ENCODE data around the gene MTCH2. TPM values are rescaled to one million over a fixed set of nuclear protein-coding genes. Genes with fewer than 3 reads are reported as not detected.

The MTCH2 gene
- polyA plus RNA-seq, 1 experiment: 104 TPM

DNA sequence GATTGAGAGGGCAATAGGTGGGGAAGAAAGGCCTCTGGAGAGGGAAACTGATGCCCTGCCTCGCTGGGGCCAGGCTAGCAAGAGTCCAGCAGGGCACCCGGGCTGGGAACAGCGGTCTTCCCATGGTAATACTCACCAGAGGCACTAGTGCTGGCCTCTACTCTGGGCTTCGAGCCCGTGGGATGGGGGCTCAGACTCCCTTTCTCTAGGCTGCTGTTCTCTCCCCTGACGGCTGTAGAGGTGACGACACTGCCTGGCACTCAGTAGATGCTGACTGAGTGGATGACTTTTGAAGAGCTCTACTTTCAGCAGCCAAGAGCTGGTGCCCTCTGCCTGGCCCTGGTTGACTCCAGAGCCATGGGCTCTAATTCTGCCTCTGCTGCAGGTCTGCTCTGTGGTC is 47.3 kb downstream of the MTCH2 start:
- Histone ChIP-seq H3K4me3 (ENCODE audit: low read depth, low read length) (no peak overlapping the region), H3K27me3 (ENCODE audit: control insufficient read depth, insufficient read depth, low read length) (peaks cover 37% of the 10 kb centered on the region), H3K36me3 (ENCODE audit: control insufficient read depth, insufficient read depth, low read length) (no peaks in the 10 kb centered on the region)
- DNase-seq (ENCODE audit: low read depth): no peak
- ChIA-PET CTCF (interaction anchor here (1.2 to 1.4 kb wide), 2 partner anchors 11 to 18 kb away, joined by 3 to 5 read pairs; no protein-coding TSS in a partner anchor), POLR2A (no interaction called here)
- TF ChIP-seq, protein P1, sequence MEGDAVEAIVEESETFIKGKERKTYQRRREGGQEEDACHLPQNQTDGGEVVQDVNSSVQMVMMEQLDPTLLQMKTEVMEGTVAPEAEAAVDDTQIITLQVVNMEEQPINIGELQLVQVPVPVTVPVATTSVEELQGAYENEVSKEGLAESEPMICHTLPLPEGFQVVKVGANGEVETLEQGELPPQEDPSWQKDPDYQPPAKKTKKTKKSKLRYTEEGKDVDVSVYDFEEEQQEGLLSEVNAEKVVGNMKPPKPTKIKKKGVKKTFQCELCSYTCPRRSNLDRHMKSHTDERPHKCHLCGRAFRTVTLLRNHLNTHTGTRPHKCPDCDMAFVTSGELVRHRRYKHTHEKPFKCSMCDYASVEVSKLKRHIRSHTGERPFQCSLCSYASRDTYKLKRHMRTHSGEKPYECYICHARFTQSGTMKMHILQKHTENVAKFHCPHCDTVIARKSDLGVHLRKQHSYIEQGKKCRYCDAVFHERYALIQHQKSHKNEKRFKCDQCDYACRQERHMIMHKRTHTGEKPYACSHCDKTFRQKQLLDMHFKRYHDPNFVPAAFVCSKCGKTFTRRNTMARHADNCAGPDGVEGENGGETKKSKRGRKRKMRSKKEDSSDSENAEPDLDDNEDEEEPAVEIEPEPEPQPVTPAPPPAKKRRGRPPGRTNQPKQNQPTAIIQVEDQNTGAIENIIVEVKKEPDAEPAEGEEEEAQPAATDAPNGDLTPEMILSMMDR (IDR thresholded peaks at IDR 0.05; ENCODE audit: insufficient read depth, low read depth, low read length): no peak

DNA sequence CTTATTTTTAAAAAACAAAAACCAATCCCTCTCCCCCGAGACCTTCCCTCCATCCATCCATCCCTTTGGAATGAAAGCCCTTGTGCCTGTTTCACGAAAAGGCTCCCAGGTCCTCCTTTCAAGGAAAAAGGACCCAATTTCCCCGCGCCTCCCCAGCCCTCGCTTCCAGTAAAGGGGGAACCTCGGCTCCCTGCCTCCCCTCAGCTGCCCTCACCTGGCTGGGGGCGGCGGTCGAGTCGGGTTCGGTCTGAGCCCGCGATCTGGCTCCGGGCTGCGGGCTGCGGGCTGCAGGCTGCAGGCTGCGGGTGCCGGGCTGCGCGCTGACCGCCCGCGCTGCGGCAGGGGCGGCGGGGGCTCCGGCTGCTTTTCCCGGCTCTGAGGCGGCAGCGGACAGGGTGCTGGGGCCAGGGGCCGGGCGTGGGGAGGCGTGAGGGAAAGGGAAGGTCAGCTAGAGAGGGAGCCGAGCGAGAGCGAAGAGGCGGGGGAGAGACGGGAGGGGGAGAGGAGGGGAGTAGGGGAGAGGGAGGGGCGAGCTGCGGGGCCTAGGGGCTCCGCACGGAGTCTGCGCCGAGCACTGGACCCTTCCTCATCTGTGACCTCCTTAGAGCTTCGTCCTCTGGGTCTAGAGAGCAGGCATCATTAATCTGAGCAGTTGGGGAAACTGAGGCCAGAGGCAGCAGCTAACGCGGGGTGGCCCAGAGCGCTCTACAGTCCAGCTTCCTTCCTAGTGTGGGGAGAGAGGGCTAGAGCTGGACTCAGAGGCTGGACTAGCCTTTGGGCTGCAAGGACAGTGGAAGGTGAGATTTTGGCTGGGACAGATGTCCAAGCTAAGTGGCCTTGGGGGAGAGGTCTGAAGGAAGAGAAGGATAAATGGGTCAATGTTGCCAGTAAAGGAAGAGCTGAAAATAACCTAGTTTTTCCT is 48.2 kb downstream of the MTCH2 start, which contains the start of gene C1QTNF4:
Gene C1QTNF4 (minus strand): TSS at position 478 of the 922 bp plus-strand sequence. CDS start 3,601 bp downstream, outside the sequence.
- DNase-seq (ENCODE audit: low read depth): no peak
- H3K4me3 ChIP-seq (ENCODE audit: low read depth, low read length): peak within 1 kb of the TSS; percentile 21
- ChIA-PET CTCF (interaction anchor here (1.4 kb wide), 1 partner anchor 17 kb away, joined by 3 read pairs; no protein-coding TSS in a partner anchor), POLR2A (no interaction called here)
- H3K36me3 ChIP-seq (ENCODE audit: control insufficient read depth, insufficient read depth, low read length): no peaks in the 10 kb centered on the region
- TF ChIP-seq, protein P1 (IDR thresholded peaks at IDR 0.05; ENCODE audit: insufficient read depth, low read depth, low read length): no peak
- H3K27me3 ChIP-seq (ENCODE audit: control insufficient read depth, insufficient read depth, low read length): peaks cover 42% of the 10 kb centered on the region

DNA sequence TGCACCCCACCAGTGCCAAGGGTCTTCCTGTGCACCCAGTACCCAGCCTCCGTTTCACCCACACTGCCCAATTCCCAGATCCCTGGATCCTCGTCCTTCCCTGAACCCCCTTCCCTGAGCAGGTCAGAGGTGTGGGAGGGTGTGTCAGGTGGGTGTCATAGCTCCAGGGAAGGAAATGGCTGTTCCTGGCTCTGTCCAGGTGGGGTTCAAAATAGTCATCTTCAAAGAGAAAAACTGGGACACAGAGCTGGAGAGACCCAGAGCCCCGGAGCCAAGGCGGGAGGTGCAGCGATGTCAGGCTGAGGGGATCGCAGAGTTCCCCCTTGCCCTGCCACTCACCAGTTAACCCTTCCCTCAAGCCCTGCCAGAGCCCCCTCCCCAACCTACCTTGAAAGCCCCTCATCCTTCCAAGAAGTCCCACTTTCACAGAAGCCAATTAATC is 48.8 kb downstream of the MTCH2 start:
- Histone ChIP-seq H3K36me3 (ENCODE audit: control insufficient read depth, insufficient read depth, low read length) (no peaks in the 10 kb centered on the region), H3K27me3 (ENCODE audit: control insufficient read depth, insufficient read depth, low read length) (peaks cover 45% of the 10 kb centered on the region), H3K4me3 (ENCODE audit: low read depth, low read length) (no peak overlapping the region; the same call in 1 of the 2 replicates)
- ChIA-PET CTCF (no interaction called here), POLR2A (no interaction called here)
- DNase-seq (ENCODE audit: low read depth): no peak
- TF ChIP-seq, protein P1 (IDR thresholded peaks at IDR 0.05; ENCODE audit: insufficient read depth, low read depth, low read length): no peak

DNA sequence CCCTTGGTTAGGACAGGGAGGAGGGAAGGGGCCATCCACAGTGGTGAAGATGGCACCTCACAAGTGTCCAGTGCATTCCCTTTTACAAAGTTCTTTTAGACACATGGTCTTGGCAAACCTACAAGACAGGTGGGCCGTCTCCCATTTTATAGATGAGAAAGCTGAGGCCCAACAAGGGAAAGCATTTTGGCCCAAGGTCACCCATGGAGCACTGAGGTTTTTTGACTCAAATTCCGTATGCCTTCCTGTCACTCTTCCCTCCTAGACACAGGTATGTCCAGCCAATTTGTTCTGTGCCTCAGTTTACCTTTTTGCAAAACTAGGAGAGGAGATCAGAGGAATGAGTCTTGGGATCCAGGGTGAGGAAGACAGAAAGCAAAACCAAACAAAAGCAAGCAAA is 49.4 kb downstream of the MTCH2 start:
- Histone ChIP-seq H3K27me3 (ENCODE audit: control insufficient read depth, insufficient read depth, low read length) (peaks cover 45% of the 10 kb centered on the region), H3K4me3 (ENCODE audit: low read depth, low read length) (no peak overlapping the region), H3K36me3 (ENCODE audit: control insufficient read depth, insufficient read depth, low read length) (no peaks in the 10 kb centered on the region)
- DNase-seq (ENCODE audit: low read depth): no peak
- CTCF ChIA-PET: interaction anchor here (2.0 kb wide), 1 partner anchor 14 kb away, joined by 7 read pairs; no protein-coding TSS in a partner anchor
- POLR2A ChIA-PET: no interaction called here
- TF ChIP-seq, protein P1 (IDR thresholded peaks at IDR 0.05; ENCODE audit: insufficient read depth, low read depth, low read length): no peak

DNA sequence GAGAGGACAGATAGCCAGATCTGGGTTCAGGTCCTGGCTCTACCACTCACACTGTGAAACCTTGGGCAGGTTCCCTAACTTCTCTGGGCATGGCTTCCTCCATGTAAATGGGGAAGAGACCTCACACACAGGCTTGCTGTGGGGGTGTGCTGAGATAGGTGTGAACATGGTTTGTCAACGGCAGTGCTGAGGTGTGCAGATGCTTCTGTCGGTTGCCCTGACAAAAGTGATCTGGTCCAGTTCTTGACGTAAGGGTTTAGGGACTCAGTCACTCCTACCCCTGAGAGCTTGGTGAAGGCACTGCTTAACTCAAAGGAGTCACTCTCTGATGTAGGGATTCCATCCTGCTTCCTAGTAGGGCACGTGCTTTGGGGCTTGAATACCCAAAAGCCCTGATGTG is 50.1 kb downstream of the MTCH2 start:
- ChIA-PET CTCF (interaction anchor here (0.7 to 2.0 kb wide), 3 partner anchors 9 to 25 kb away, joined by 3 to 7 read pairs (median 5); no protein-coding TSS in a partner anchor), POLR2A (no interaction called here)
- DNase-seq (ENCODE audit: low read depth): no peak
- Histone ChIP-seq H3K27me3 (ENCODE audit: control insufficient read depth, insufficient read depth, low read length) (peaks cover 45% of the 10 kb centered on the region), H3K36me3 (ENCODE audit: control insufficient read depth, insufficient read depth, low read length) (no peaks in the 10 kb centered on the region), H3K4me3 (ENCODE audit: low read depth, low read length) (no peak overlapping the region)
- TF ChIP-seq, protein P1 (IDR thresholded peaks at IDR 0.05; ENCODE audit: insufficient read depth, low read depth, low read length): no peak

All from BJ (cell line).